HG03159 (cell line): ENCODE measurements around the gene PRKN.
"Not testable (repeated sequence)": the region's sequence is repeated elsewhere in the genome, so short reads cannot be mapped to it uniquely, and the experiment has no call there.

ENCODE experiments used
- ATAC-seq: cut with Tn5 transposase; IDR thresholded peaks from one replicate; pipeline ENCODE4 v1.9.1; 2021; ENCODE audit warnings: mild to moderate bottlenecking, moderate library complexity; ENCODE audit not compliant: unreplicated experiment

The PRKN gene

GRCh38 chr6:162679681-162680080 is 47.9 kb downstream of the PRKN start:
- ATAC-seq = no peak

- ATAC-seq = not testable (repeated sequence)
These were observed 48.7 kb downstream of the PRKN start for GRCh38 chr6:162678896-162679295.

GRCh38 chr6:162675503-162675902 is 52.1 kb downstream of the PRKN start:
- ATAC-seq = no peak

DNA sequence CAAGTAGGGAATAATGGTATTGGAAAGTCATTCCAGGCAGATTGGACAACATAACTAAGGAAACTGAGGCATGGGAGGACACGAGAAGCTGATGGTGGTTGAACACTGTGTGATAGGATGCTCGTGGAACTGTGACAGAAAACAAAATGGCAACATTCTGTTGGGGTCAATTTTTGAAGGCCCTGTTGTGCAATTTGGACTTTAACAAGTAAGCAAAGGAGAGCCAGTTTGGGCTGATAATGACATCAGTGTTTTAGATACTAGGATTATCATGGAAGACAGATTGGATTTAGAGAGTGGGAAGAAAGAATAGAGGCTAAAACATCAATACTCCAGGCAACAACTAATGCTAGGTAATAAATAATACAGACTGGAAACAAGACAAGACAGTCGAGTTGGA is 53.1 kb downstream of the PRKN start:
- ATAC-seq = no peak

DNA sequence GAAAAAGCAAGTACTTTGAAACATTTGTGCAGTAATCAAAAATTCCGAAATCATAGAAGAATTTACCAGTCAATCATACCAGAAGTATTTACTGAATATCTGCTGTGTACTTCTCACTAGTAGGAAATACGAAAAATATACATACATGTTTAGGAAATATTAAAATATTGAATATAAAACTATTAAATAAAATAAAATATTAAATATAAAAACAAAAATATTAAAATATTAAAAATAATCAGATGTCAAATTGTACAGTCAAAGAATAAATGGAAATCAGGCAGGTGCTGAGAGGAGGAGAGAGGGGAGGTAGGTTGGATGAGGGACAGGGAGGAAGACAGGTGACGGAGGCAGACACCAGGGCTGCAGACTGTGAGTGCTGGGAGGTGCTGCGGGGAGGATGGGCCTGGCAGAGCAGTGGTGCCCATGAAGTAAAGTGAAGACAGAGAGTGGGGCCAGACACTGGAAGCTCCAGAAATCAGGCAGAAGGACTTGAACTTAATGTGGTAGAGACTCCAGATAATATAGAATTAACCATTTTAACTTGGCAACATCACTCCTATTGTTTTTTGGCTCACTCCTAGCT is 55.9 kb downstream of the PRKN start:
- ATAC-seq = no peak

DNA sequence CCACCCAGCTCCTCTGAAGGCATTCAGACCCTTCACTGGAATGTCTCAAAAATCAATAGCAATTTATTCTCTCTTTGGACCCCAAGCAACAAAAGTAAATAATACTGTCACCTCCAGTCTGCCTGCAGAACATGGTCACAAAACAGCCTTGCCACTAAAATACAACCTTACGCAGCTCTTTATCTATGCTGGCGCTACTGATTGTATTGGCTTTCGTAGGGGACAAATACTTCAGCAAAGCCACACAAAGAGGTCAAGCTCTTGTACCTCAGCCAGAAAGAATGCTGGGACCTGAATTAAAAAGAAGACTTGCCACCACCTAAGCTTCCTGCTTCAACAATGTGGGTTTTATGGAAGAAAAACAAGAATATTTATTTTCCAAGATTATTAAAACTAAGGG is 57.2 kb downstream of the PRKN start:
- no peak for ATAC-seq

DNA sequence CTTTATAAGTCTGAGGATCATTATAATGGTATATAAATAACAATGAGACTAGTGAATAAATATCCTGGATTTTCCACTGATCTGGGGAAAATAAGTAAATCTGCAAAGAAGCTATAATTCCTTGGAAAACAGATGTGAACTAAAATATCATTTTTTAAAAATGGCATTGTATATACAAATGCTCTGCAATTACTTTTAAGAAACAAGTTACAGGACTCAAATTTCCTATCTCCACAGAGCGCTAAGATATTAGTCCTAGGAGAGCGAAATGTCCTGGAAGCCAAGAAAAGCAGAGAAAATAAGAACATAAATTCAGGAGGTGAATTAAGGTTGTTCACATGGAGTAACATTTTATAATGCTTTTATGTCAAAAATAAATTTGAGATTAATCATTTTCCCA is 61.3 kb downstream of the PRKN start:
- ATAC-seq = no peak

GRCh38 chr6:162653808-162654207 is 73.8 kb downstream of the PRKN start:
- no peak for ATAC-seq

DNA sequence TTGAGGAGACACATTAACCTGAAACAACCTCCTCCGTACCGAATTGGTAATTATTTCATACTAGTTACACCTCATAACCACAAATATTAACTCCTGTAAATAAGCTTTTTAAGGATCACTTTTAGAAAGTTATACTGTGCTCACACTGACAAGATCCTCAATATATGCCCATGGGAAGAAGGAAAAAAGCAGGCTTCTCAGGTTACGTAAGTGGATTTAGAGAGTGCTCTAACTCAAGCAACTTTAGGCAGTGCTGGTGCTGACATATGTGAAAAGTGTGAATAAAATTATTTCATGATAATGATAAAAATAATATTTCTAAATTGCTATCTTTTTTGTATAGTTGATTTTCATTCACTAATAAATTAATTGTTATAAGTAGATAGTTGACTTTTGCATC is 76.1 kb downstream of the PRKN start:
- ATAC-seq = no peak

GRCh38 chr6:162649271-162649670 is 78.3 kb downstream of the PRKN start:
- no peak for ATAC-seq

GRCh38 chr6:162644153-162644552 is 83.4 kb downstream of the PRKN start:
- no peak for ATAC-seq

DNA sequence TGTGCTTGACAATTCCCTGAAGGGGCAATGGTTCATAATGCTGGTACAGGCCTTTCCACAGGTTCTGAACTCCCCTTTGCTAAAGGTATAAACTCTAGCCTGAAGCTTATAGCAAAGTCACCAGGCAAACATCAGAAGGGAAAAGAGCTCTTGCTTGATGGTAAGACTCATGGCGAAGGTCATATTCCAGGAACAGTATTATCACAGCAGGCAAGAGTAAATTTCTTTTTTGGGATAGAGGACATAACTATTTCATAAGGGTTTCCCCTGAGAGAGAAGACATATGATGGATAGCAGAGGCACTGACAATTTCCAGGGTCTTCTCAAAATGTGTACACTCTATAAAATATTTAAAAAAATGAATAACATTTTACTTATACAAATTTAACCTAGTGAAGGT is 86.8 kb downstream of the PRKN start:
- ATAC-seq = no peak

GRCh38 chr6:162639951-162640350 is 87.6 kb downstream of the PRKN start:
- no peak for ATAC-seq

DNA sequence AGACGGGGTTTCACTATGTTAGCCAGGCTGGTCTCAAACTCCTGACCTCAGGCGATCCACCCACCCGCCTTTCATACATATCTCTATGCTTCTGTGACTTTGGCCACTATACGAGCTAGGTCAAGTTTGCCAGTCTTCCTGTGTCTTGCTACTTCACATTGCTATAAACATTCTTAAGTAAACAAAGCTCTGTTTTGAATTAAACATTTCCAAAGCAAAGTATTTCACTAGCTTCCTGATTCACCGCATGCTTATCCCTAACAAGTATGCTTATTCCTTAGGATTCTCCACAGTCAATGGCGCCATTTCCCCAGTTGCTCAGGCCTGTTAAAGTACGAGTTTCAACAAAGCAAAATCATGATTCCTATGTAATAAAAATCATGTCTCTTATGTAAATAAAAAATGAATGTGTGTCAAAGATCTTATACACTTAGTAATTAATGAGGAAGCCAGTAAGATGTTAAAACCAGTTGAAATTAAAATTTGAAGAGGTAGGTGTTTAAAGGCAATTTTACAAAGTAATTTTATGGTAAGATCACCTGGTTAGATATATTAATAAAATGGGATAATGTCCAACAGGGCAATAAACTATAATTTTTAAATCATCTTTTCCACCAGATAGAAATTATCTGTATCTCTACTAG is 88.5 kb downstream of the PRKN start:
- no peak for ATAC-seq

DNA sequence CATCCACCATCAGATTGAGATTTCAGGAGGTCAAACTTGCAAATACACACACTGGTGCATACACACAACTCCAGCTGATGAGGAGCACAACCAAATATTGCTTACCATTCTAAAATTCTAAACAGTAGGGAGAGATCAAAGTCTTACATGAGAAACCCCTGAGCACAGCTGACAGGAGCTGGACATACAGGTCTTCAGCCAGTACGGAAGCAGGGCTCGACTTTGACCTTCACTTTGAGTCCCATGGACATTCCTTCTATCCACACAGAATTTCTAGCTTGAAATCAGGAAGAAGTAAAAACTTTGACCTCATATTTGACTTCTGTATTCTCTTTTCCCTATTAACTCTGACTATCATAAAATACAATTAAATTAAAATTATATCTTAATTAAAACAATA is 90.2 kb downstream of the PRKN start:
- ATAC-seq = no peak

DNA sequence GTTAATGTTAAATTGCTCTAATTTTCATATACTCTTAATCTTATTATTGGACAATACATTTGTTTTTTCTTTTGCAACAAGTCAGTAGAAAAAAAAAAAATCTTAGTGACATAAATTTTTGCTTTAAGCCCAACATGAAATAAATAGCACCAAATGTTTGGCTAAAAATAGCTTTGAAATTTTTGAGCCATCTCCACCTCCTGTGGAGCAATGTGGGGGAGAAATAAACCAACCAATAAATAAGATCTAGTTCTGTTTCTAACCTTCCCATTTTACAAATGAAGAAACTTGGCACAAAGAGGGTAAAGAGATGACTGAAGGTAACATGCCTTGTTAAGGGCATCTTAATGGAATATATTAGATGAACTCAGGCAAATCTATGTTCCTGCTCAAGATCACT is 91.4 kb downstream of the PRKN start:
- no peak for ATAC-seq

GRCh38 chr6:162631546-162631945 is 96.0 kb downstream of the PRKN start:
- ATAC-seq = no peak

GRCh38 chr6:162630069-162630468 is 97.5 kb downstream of the PRKN start:
- no peak for ATAC-seq

GRCh38 chr6:162627825-162628224 is 99.7 kb downstream of the PRKN start:
- no peak for ATAC-seq

- no peak for ATAC-seq
These were observed 100.2 kb downstream of the PRKN start for GRCh38 chr6:162627362-162627761.

GRCh38 chr6:162626869-162627268 is 100.7 kb downstream of the PRKN start:
- ATAC-seq = no peak

DNA sequence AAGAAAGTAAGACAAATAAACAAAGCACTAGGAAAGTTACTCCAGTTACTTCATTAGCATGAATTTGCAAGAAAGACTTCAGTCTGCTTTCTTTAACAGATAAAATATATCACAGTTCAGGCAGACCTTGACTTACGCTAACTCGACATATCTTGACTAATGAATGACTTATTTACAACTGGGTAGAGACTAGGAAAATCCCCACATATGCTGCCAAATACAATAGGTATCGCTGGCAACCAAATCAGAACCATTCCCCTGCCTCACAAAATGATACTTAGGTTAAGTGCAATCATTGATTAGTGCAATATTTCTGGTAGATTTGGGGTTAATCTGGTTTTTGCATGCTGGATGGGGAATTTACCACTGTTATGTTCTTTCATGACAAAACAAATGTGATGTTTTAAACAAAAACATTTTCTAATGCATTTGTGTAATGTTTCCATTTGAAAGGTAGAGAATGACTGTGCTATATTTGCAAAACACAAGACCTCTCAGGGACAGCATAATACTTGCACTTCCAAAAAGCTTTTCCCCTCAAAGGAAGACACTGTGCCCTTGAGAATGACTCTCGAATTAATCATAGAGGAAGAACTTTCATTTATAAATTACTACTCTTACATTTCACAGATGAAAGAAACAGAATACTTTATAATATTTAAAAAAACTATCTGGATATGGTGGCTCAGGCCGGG is 101.6 kb downstream of the PRKN start:
- no peak for ATAC-seq
